Neural crest cell (in vitro differentiated cells): Measurements from ENCODE around the gene CDC16. TPM values are rescaled to one million over a fixed set of nuclear protein-coding genes. Genes with fewer than 3 reads are reported as not detected.

Experiments
- DNase-seq: peaks from one replicate; pipeline ENCODE4 v3.0.0; 2021; ENCODE audit warnings: low read depth, mixed read lengths, low spot score
- H3K27ac Mint-ChIP-seq: one replicate; pipeline ENCODE4 v1.8.0; 2021; ENCODE audit warnings: mild to moderate bottlenecking, mixed read lengths; ENCODE audit not compliant: unreplicated experiment
- H3K27me3 Mint-ChIP-seq: 2 replicates; pipeline ENCODE4 v1.8.0; 2021; ENCODE audit warnings: low read depth, mild to moderate bottlenecking, mixed read lengths
- H3K36me3 Mint-ChIP-seq: 2 replicates; pipeline ENCODE4 v1.8.0; 2021; ENCODE audit warnings: low read depth, mild to moderate bottlenecking, mixed read lengths
- H3K4me1 Mint-ChIP-seq: 2 replicates; pipeline ENCODE4 v1.8.0; 2021; ENCODE audit warnings: mixed read lengths
- H3K4me3 Mint-ChIP-seq: one replicate; pipeline ENCODE4 v1.8.0; 2021; ENCODE audit warnings: mild to moderate bottlenecking, mixed read lengths
- H3K9me3 Mint-ChIP-seq: 2 replicates; pipeline ENCODE4 v1.8.0; 2021; ENCODE audit warnings: mixed read lengths
- total RNA-seq: library from RNA; stranded (reverse); gene quantifications from 2 replicates; pipeline ENCODE4 v1.2.1, GENCODE V29; 2021
- TF ChIP-seq, protein P1 (sequence below): fragments of 200-600 bp; sonication (generic); conservative IDR thresholded peaks from 2 replicates; pipeline ENCODE4 v1.5.0; 2021; ENCODE audit warnings: antibody characterized with exemption, mild to moderate bottlenecking

CDC16 gene
- total RNA-seq, 1 donor from 2014 or later = 72.4 TPM

DNA sequence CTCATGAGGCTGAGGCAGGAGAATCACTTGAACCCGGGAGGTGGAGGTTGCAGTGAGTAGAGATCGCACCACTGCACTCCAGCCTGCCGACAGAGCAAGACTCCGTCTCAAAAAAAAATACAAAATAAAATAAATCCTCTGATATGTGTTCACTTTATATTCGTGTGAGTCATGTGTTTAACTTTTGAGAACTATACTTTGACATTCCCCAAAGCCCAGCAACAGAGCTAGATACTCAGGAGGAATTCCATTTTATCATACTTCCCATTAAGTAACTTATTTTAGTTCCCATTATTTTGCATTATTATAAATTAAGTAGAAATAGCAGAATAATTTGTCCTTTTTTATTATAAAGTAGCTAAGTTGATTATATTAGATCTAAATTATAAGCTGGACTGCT is 76.3 kb downstream of the CDC16 start:
- DNase-seq = no peak
- Mint-ChIP-seq H3K4me1 (peaks cover 23% of the 10 kb centered on the region), H3K36me3 (peaks cover 11% of the 10 kb centered on the region), H3K9me3 (no peaks in the 10 kb centered on the region), H3K27me3 (no peaks in the 10 kb centered on the region), H3K27ac (no peak overlapping the region), H3K4me3 (no peak overlapping the region)
- TF ChIP-seq, protein P1, sequence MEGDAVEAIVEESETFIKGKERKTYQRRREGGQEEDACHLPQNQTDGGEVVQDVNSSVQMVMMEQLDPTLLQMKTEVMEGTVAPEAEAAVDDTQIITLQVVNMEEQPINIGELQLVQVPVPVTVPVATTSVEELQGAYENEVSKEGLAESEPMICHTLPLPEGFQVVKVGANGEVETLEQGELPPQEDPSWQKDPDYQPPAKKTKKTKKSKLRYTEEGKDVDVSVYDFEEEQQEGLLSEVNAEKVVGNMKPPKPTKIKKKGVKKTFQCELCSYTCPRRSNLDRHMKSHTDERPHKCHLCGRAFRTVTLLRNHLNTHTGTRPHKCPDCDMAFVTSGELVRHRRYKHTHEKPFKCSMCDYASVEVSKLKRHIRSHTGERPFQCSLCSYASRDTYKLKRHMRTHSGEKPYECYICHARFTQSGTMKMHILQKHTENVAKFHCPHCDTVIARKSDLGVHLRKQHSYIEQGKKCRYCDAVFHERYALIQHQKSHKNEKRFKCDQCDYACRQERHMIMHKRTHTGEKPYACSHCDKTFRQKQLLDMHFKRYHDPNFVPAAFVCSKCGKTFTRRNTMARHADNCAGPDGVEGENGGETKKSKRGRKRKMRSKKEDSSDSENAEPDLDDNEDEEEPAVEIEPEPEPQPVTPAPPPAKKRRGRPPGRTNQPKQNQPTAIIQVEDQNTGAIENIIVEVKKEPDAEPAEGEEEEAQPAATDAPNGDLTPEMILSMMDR = no peak

DNA sequence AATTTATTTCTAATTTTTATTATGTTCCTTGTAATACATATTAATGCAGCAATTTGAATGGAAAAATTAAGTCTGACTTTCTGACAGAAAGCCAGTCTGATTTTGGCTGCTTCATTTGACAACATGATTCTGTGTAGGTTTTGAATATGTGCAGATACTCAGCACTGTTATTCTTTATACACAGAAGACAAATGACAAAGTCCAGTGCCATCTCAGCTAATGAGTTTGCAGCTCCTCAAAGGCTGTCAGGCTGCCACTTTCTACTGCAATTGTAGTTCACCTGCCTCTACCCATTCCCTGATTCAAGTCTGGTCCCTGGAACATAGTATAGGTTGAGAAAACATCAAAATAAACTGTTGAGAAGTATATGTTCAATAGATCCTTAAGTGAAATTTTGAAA is 76.7 kb downstream of the CDC16 start:
- H3K36me3 Mint-ChIP-seq = peaks cover 11% of the 10 kb centered on the region
- no peak for DNase-seq
- no peak overlapping the region for H3K4me3 Mint-ChIP-seq
- H3K27me3 Mint-ChIP-seq = no peaks in the 10 kb centered on the region
- TF ChIP-seq, protein P1 = no peak
- peaks cover 23% of the 10 kb centered on the region for H3K4me1 Mint-ChIP-seq
- H3K27ac Mint-ChIP-seq = no peak overlapping the region
- no peaks in the 10 kb centered on the region for H3K9me3 Mint-ChIP-seq

DNA sequence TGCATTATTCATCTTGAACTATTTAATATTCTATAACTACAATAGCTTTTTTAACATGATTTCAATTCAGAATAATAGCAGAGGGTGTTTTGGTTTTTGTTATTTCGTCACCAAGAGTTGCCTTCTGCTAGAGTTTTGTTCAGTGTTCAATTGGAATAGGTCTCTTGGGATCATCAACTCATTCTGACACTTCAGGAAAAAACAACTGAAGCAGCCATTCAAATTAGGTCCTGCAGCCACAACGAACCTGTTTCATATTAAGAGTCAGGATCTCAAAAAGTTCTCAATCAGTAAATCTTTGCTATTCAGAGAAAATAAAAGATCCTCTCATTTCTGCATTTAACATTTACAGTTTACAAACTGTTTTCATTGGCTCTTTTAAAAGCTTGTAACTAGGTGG is 77.2 kb downstream of the CDC16 start:
- Mint-ChIP-seq H3K4me3 (peak overlapping the region; percentile 41), H3K27me3 (no peaks in the 10 kb centered on the region), H3K36me3 (peaks cover 10% of the 10 kb centered on the region), H3K4me1 (peaks cover 27% of the 10 kb centered on the region), H3K9me3 (no peaks in the 10 kb centered on the region), H3K27ac (no peak overlapping the region)
- TF ChIP-seq, protein P1 = no peak
- no peak for DNase-seq

DNA sequence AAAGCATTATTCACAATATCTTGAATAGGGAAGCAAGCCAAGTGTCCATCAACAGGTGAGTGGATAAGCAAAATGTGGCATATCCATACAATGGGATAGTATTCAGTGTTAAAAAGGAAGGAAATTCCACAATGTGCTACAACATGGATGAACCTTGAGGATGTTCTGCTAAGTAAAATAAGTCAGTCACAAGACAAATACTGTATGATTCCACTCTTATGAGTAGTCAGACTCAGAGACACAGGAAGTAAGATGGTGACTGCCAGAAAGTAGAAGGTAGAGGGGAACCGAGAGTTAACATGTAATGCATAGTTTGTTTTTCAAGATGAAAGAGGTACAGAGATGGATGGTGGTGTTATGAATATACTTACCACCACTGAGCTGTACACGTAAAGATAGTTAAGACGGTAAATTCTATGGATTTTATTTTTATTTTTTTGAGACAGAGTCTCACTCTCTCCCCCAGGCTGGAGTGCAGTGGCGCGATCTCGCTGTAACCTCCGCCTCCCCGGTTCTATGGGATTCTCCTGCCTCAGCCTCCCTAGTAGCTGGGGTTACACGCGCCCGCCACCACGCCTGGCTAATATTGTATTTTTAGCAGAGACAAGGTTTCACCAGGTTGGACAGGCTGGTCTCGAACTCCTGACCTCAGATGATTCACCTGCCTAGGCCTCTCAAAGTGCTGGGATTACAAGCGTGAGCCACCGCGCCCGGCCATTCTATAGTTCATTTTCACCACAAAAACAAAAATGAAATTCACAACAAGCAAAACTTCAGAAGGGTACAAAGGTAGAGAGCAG is 78.6 kb downstream of the CDC16 start:
- H3K27ac Mint-ChIP-seq = peak overlapping the region; percentile 72
- H3K4me1 Mint-ChIP-seq = peaks cover 36% of the 10 kb centered on the region
- H3K27me3 Mint-ChIP-seq = no peaks in the 10 kb centered on the region
- TF ChIP-seq, protein P1 = no peak
- peak overlapping the region; percentile 87 for H3K4me3 Mint-ChIP-seq
- H3K36me3 Mint-ChIP-seq = peaks cover 7% of the 10 kb centered on the region
- H3K9me3 Mint-ChIP-seq = no peaks in the 10 kb centered on the region
- no peak for DNase-seq

DNA sequence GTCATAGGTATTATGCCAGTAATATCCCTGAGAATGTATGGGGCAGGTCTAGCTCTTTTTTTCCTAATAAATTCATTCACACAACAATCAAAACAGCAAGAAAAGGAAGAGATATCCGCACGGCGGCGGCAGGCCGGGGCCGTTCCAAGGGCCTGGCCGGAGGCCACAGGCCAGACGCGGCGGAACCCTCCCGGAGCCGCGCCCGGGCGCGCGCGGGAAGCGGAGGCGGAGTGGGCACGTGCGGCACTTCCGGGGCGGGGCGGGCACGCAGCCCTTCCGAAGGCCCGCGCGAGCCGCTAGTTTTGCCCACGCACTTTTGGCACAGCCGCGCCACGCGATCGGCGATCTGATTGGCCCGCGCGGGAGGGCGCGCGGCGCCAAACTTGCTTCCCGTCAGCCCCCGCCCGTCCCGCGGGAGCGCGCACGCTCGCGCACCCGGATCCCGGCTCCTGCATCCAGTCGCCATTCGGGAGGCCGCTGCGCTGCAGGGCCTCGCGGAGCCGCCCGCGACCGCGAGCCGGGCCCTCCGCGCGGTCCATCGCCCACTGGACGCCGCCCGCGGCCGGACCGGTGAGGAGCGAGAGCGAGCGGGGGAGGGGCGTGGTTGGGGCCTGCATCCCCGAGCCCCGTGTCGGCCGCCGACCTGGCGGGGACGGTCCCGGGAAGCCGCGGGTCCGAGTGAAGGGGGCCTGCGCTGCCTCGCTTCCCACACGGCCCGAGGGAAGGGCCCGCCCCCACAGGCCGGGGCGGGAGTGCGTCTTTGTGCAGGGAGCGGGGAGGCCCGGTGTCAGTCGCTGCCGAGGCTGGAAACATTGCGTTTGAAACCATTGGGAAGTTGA is 79.6 kb downstream of the CDC16 start, which contains the start of gene CHAMP1:
TSS of gene CHAMP1 (plus strand) at position 430 of the 839 bp plus-strand sequence. CDS start 9,340 bp downstream, outside the sequence.
- Mint-ChIP-seq H3K27ac (peak within 1 kb of the TSS; percentile 83), H3K36me3 (peaks cover 7% of the 10 kb centered on the region), H3K4me1 (peaks cover 46% of the 10 kb centered on the region), H3K27me3 (no peaks in the 10 kb centered on the region), H3K9me3 (no peaks in the 10 kb centered on the region), H3K4me3 (peak within 1 kb of the TSS; percentile 92)
- peak; percentile 94 for DNase-seq
- TF ChIP-seq, protein P1 = peak; percentile 13
